Panc1 (cell line): Measurements from ENCODE around the gene HPCAL1. TPM values are rescaled to one million over a fixed set of nuclear protein-coding genes. Genes with fewer than 3 reads are reported as not detected.

Experiments used
- ATAC-seq: fragments of 200-7000 bp; cut with Tn5 transposase; 2 replicates; pipeline ENCODE4 v1.9.1; 2020; ENCODE audit warnings: mild to moderate bottlenecking, moderate library complexity
- BruUV-seq: library from RNA; stranded (reverse); fragments of 400-500 nt; replicated peaks from 2 replicates; lab custom pipeline; 2021; lab: Mats Ljungman, UMichigan
- CTCF ChIA-PET: fragments of 300-600 bp; sonication (Branson Sonifier 250); formaldehyde crosslinking; loops from one replicate; lab custom pipeline; 2022; ENCODE audit warnings: antibody characterized with exemption; lab: Charles Lee
- POLR2A ChIA-PET: fragments of 300-600 bp; sonication (Branson Sonifier 250); formaldehyde crosslinking; loops from one replicate; lab custom pipeline; 2022; ENCODE audit warnings: antibody characterized with exemption; lab: Charles Lee
- DNase-seq: peaks from one replicate; pipeline ENCODE4 v3.0.0-alpha.2; 2010; ENCODE audit warnings: low read depth, low spot score
- H3K27ac ChIP-seq: 2 replicates; pipeline ENCODE4 v1.5.1; 2011; ENCODE audit warnings: mild to moderate bottlenecking, low read length, inconsistent platforms
- H3K27me3 ChIP-seq: fragments of 200-500 bp; sonication (Bioruptor generic); 2 replicates; pipeline ENCODE4 v1.6.0; 2014; ENCODE audit warnings: low read length, inconsistent platforms; ENCODE audit not compliant: control insufficient read depth, insufficient read depth
- H3K36me3 ChIP-seq: fragments of 200-500 bp; sonication (Bioruptor generic); 2 replicates; pipeline ENCODE4 v1.5.1; 2014; ENCODE audit warnings: inconsistent platforms, mild to moderate bottlenecking, low read length, moderate library complexity; ENCODE audit not compliant: control insufficient read depth, insufficient read depth
- H3K4me1 ChIP-seq: 2 replicates; pipeline ENCODE4 v1.5.1; 2011; ENCODE audit warnings: inconsistent platforms, mild to moderate bottlenecking, low read length, moderate library complexity; ENCODE audit not compliant: control insufficient read depth, insufficient read depth
- H3K4me3 ChIP-seq, 2 experiments: 2 replicates each; pipeline ENCODE4 v1.5.1; 2011 to 2012; ENCODE audit warnings: low read depth in 2 of 2, low read length in 2 of 2, mild to moderate bottlenecking in 2 of 2, inconsistent platforms in 1 of 2, moderate library complexity in 1 of 2
- H3K9me3 ChIP-seq: fragments of 200-500 bp; sonication (Bioruptor generic); 2 replicates; pipeline ENCODE4 v1.5.1; 2014; ENCODE audit warnings: low read depth, mild to moderate bottlenecking, inconsistent platforms, low read length, moderate library complexity; ENCODE audit not compliant: control insufficient read depth, insufficient read depth
- POLR2AphosphoS5 ChIP-seq: IDR thresholded peaks from 2 replicates; pipeline ENCODE4 v1.6.1; 2012; ENCODE audit warnings: mild to moderate bottlenecking, low read depth, low read length, moderate library complexity
- SIN3A ChIP-seq: IDR thresholded peaks from 2 replicates; pipeline ENCODE4 v1.6.1; 2012; ENCODE audit warnings: low read depth, mild to moderate bottlenecking, low read length, moderate library complexity, borderline replicate concordance; ENCODE audit not compliant: insufficient read depth
- TCF7L2 ChIP-seq: IDR thresholded peaks from 2 replicates; pipeline ENCODE4 v1.6.1; 2011; ENCODE audit warnings: mild to moderate bottlenecking, low read depth, low read length, inconsistent platforms
- in situ Hi-C: cut with HindIII; loops from 2 replicates; pipeline ENCODE4 v1.10.0; 2016; ENCODE audit warnings: low sequenced_read_pairs, low pct_unique_long_range_greater_than_20kb
- intact Hi-C: fragments of 100-400 bp; cut with micrococcal nuclease; formaldehyde crosslinking; loops from one replicate; pipeline ENCODE4 v1.10.0; 2022; ENCODE audit not compliant: unreplicated experiment
- total RNA-seq: library from RNA; stranded (reverse); gene quantifications from one replicate; pipeline ENCODE4 v1.2.1, GENCODE V29; 2021; ENCODE audit not compliant: unreplicated experiment
- TF ChIP-seq, protein P1 (sequence below): fragments of 450-650 bp; IDR thresholded peaks from 2 replicates; pipeline ENCODE4 v1.5.1; 2017; ENCODE audit warnings: mild to moderate bottlenecking
- TF ChIP-seq, protein P2 (sequence below), 2 experiments: IDR thresholded peaks; 2 replicates each; pipeline ENCODE4 v1.6.1; 2011 to 2012; ENCODE audit warnings: low read depth in 2 of 2, control low read depth in 1 of 2, low read length in 1 of 2, mild to moderate bottlenecking in 1 of 2, moderate library complexity in 1 of 2; ENCODE audit not compliant: insufficient read depth in 1 of 2

Gene HPCAL1
- total RNA-seq, 1 experiment from 2014 or later = 234 TPM

DNA sequence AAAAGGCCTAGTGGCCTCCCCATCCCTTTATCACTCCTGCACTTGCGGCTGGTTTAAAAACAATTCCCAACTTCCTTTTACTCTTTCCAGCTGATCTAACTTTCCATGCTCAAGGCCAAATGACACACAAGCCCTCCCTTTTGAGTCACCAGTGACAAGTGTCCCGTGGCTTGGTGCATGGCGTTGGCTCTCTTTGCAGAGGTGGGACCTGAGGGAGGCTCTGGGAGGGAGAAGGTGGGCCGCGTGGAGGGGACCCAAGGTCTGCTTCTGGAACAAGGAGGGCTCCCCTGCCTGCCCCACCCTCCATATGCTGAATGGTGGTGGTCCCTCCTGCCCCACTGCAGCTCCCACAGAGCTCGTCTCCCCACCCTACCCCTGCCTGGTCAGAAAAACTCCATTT lies 30.8 kb upstream of the HPCAL1 start:
- CTCF ChIA-PET = interaction anchor here (0.6 to 0.7 kb wide), 2 partner anchors 33 to 115 kb away, joined by 3 read pairs; no protein-coding TSS in a partner anchor
- in situ Hi-C loops = no loop called here
- ATAC-seq (no peak), DNase-seq (no peak)
- no TSS peak for BruUV-seq
- intact Hi-C loops = no loop called here
- Histone ChIP-seq H3K4me1 (peaks cover 20% of the 10 kb centered on the region), H3K27ac (no peak overlapping the region), H3K27me3 (no peaks in the 10 kb centered on the region), H3K36me3 (no peaks in the 10 kb centered on the region), H3K9me3 (no peaks in the 10 kb centered on the region), H3K4me3 (no peak overlapping the region)
- TF ChIP-seq SIN3A (no peak), POLR2AphosphoS5 (no peak), TCF7L2 (no peak)
- TF ChIP-seq, protein P1, sequence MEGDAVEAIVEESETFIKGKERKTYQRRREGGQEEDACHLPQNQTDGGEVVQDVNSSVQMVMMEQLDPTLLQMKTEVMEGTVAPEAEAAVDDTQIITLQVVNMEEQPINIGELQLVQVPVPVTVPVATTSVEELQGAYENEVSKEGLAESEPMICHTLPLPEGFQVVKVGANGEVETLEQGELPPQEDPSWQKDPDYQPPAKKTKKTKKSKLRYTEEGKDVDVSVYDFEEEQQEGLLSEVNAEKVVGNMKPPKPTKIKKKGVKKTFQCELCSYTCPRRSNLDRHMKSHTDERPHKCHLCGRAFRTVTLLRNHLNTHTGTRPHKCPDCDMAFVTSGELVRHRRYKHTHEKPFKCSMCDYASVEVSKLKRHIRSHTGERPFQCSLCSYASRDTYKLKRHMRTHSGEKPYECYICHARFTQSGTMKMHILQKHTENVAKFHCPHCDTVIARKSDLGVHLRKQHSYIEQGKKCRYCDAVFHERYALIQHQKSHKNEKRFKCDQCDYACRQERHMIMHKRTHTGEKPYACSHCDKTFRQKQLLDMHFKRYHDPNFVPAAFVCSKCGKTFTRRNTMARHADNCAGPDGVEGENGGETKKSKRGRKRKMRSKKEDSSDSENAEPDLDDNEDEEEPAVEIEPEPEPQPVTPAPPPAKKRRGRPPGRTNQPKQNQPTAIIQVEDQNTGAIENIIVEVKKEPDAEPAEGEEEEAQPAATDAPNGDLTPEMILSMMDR = no peak
- TF ChIP-seq, protein P2, sequence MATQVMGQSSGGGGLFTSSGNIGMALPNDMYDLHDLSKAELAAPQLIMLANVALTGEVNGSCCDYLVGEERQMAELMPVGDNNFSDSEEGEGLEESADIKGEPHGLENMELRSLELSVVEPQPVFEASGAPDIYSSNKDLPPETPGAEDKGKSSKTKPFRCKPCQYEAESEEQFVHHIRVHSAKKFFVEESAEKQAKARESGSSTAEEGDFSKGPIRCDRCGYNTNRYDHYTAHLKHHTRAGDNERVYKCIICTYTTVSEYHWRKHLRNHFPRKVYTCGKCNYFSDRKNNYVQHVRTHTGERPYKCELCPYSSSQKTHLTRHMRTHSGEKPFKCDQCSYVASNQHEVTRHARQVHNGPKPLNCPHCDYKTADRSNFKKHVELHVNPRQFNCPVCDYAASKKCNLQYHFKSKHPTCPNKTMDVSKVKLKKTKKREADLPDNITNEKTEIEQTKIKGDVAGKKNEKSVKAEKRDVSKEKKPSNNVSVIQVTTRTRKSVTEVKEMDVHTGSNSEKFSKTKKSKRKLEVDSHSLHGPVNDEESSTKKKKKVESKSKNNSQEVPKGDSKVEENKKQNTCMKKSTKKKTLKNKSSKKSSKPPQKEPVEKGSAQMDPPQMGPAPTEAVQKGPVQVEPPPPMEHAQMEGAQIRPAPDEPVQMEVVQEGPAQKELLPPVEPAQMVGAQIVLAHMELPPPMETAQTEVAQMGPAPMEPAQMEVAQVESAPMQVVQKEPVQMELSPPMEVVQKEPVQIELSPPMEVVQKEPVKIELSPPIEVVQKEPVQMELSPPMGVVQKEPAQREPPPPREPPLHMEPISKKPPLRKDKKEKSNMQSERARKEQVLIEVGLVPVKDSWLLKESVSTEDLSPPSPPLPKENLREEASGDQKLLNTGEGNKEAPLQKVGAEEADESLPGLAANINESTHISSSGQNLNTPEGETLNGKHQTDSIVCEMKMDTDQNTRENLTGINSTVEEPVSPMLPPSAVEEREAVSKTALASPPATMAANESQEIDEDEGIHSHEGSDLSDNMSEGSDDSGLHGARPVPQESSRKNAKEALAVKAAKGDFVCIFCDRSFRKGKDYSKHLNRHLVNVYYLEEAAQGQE (IDR thresholded peaks at IDR 0.05; ENCODE audit: insufficient read depth in 1 of 2, low read depth in 2 of 2, low read length in 1 of 2) = no peak
- POLR2A ChIA-PET = no interaction called here

DNA sequence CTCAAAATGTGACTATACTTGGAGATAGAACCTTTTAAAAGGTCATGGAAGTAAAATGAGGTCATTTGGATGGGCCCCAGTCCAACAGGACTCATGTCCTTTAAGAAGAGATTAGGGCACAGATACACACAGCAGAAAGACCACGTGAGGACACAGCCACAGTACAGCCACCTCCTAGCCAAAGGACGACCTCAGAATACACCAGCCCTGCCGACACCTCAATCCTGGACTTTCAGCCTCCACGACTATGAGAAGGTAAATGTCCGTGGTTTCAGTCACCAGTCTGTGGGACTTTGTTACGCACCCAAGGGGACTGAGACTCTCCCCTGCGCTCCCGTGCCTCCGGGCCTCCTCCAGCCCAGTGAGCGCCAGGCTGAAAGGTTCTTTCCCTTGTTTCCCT lies 30.2 kb upstream of the HPCAL1 start:
- H3K4me3 ChIP-seq = no peak overlapping the region
- ChIA-PET CTCF (no interaction called here), POLR2A (no interaction called here)
- no peak for DNase-seq
- no peaks in the 10 kb centered on the region for H3K36me3 ChIP-seq
- BruUV-seq = no TSS peak
- in situ Hi-C loops = no loop called here
- H3K27me3 ChIP-seq = no peaks in the 10 kb centered on the region
- peaks cover 20% of the 10 kb centered on the region for H3K4me1 ChIP-seq
- H3K9me3 ChIP-seq = no peaks in the 10 kb centered on the region
- no peak for ATAC-seq
- TF ChIP-seq SIN3A (no peak), POLR2AphosphoS5 (no peak), TCF7L2 (no peak)
- TF ChIP-seq, protein P1 = no peak
- TF ChIP-seq, protein P2 (IDR thresholded peaks at IDR 0.05; ENCODE audit: insufficient read depth in 1 of 2, low read depth in 2 of 2, low read length in 1 of 2) = no peak
- intact Hi-C loops = no loop called here
- H3K27ac ChIP-seq = no peak overlapping the region; the same call in 1 of the 2 replicates
